GM18858 (cell line): ENCODE results near the gene ZNF853.
A peak's percentile ranks its signal among the peaks of the same experiment; 100 is the strongest.
"Not testable (repeated sequence)": the region's sequence is repeated elsewhere in the genome, so short reads cannot be mapped to it uniquely, and the experiment has no call there.

Experiments
- ATAC-seq: cut with Tn5 transposase; IDR thresholded peaks from one replicate; pipeline ENCODE4 v1.9.1; 2021; ENCODE audit not compliant: unreplicated experiment

ZNF853 gene

GRCh38 chr7:6614953-6615722, at the start of gene ZNF853:
Gene ZNF853, plus strand, starts transcription at chr7:6615610. Its CDS starts 565 bp downstream, at chr7:6616175.
- no peak for ATAC-seq

- ATAC-seq = no peak
Measured at GRCh38 chr7:6565655-6566054, 49.8 kb upstream of the ZNF853 start.

GRCh38 chr7:6567886-6568285, 47.5 kb upstream of the ZNF853 start:
- ATAC-seq = no peak

GRCh38 chr7:6571160-6571779, 44.1 kb upstream of the ZNF853 start:
- ATAC-seq = peak; percentile 42

GRCh38 chr7:6575281-6576023, 40.0 kb upstream of the ZNF853 start:
- no peak for ATAC-seq

GRCh38 chr7:6576024-6576866, 39.2 kb upstream of the ZNF853 start:
- ATAC-seq = no peak

- not testable (repeated sequence) for ATAC-seq
Measured at GRCh38 chr7:6576867-6577368, 38.5 kb upstream of the ZNF853 start.

GRCh38 chr7:6577369-6578113, 37.9 kb upstream of the ZNF853 start, which contains the start of gene ZDHHC4:
Gene ZDHHC4, plus strand, starts transcription at chr7:6577454. Its CDS starts 3,108 bp downstream, at chr7:6580562.
- peak; percentile 98 for ATAC-seq

GRCh38 chr7:6578114-6579084, 37.0 kb upstream of the ZNF853 start:
- no peak for ATAC-seq

- ATAC-seq = no peak
Measured at GRCh38 chr7:6579446-6579845, 36.0 kb upstream of the ZNF853 start.

GRCh38 chr7:6585746-6586432, 29.5 kb upstream of the ZNF853 start:
- not testable (repeated sequence) for ATAC-seq

- ATAC-seq = no peak
Measured at GRCh38 chr7:6588566-6588965, 26.8 kb upstream of the ZNF853 start.

GRCh38 chr7:6589151-6589828, 26.1 kb upstream of the ZNF853 start:
- ATAC-seq = no peak

GRCh38 chr7:6589829-6590644, 25.4 kb upstream of the ZNF853 start, which contains the start of gene INTS15:
Gene INTS15, plus strand, starts transcription at chr7:6590021. Its CDS starts 263 bp downstream, at chr7:6590284.
- ATAC-seq = peak; percentile 83

- ATAC-seq = peak; percentile 6
Measured at GRCh38 chr7:6590645-6591110, 24.7 kb upstream of the ZNF853 start.

GRCh38 chr7:6600093-6600492, 15.3 kb upstream of the ZNF853 start:
- ATAC-seq = no peak
